ENCODE measurements around the gene CSTF2.

Gene CSTF2

GRCh38 chrX:100874325-100874724, 54.1 kb downstream of the CSTF2 start, which contains the start of gene NOX1:
TSS of gene NOX1 (minus strand) at chrX:100874359. CDS start at chrX:100874139, 220 bp downstream.
- TF ChIP-seq, protein P1, sequence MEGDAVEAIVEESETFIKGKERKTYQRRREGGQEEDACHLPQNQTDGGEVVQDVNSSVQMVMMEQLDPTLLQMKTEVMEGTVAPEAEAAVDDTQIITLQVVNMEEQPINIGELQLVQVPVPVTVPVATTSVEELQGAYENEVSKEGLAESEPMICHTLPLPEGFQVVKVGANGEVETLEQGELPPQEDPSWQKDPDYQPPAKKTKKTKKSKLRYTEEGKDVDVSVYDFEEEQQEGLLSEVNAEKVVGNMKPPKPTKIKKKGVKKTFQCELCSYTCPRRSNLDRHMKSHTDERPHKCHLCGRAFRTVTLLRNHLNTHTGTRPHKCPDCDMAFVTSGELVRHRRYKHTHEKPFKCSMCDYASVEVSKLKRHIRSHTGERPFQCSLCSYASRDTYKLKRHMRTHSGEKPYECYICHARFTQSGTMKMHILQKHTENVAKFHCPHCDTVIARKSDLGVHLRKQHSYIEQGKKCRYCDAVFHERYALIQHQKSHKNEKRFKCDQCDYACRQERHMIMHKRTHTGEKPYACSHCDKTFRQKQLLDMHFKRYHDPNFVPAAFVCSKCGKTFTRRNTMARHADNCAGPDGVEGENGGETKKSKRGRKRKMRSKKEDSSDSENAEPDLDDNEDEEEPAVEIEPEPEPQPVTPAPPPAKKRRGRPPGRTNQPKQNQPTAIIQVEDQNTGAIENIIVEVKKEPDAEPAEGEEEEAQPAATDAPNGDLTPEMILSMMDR (IDR thresholded peaks at IDR 0.05; ENCODE audit: insufficient read depth, low read length, poor library complexity, severe bottlenecking) = no peak

GRCh38 chrX:100880368-100880767, 60.2 kb downstream of the CSTF2 start:
- Histone ChIP-seq H3K27me3 (replicated peaks; ENCODE audit: control insufficient read depth, insufficient read depth, low read length) (no peaks in the 10 kb centered on the region), H3K4me3 (replicated peaks; ENCODE audit: low read depth, low read length) (no peak overlapping the region), H3K36me3 (ENCODE audit: control insufficient read depth, insufficient read depth, low read length) (no peaks in the 10 kb centered on the region)
- TF ChIP-seq, protein P1 (IDR thresholded peaks at IDR 0.05; ENCODE audit: insufficient read depth, low read length, poor library complexity, severe bottlenecking) = no peak
- no peak for DNase-seq (ENCODE audit: extremely low read depth, insufficient read length)

More at GRCh38 chrX:100874325-100874724, 54.1 kb downstream of the CSTF2 start, which contains the start of gene NOX1:
- Histone ChIP-seq H3K27me3 (replicated peaks; ENCODE audit: control insufficient read depth, insufficient read depth, low read length) (no peaks in the 10 kb centered on the region), H3K36me3 (ENCODE audit: control insufficient read depth, insufficient read depth, low read length) (no peaks in the 10 kb centered on the region), H3K4me3 (replicated peaks; ENCODE audit: low read depth, low read length) (no peak within 1 kb of the TSS)
- DNase-seq (ENCODE audit: extremely low read depth, insufficient read length) = no peak

GRCh38 chrX:100883654-100884053, 63.5 kb downstream of the CSTF2 start:
- DNase-seq (ENCODE audit: extremely low read depth, insufficient read length) = no peak
- TF ChIP-seq, protein P1 (IDR thresholded peaks at IDR 0.05; ENCODE audit: insufficient read depth, low read length, poor library complexity, severe bottlenecking) = no peak
- Histone ChIP-seq H3K36me3 (ENCODE audit: control insufficient read depth, insufficient read depth, low read length) (no peaks in the 10 kb centered on the region), H3K27me3 (replicated peaks; ENCODE audit: control insufficient read depth, insufficient read depth, low read length) (no peaks in the 10 kb centered on the region), H3K4me3 (replicated peaks; ENCODE audit: low read depth, low read length) (no peak overlapping the region)
